Upper lobe of left lung (tissue), 6 donors: Measurements from ENCODE around the gene MEGF6. TPM values are rescaled to one million over a fixed set of nuclear protein-coding genes. Genes with fewer than 3 reads are reported as not detected.
A peak's percentile ranks its signal among the peaks of the same experiment; 100 is the strongest.
"Not testable (repeated sequence)": the region's sequence is repeated elsewhere in the genome, so short reads cannot be mapped to it uniquely, and the experiment has no call there.

Experiments
- ATAC-seq, 2 donors: fragments of 200-7000 bp; cut with Tn5 transposase; one replicate each; pipeline ENCODE4 v1.9.1; 2022; ENCODE audit warnings: mild to moderate bottlenecking in 2 of 2, moderate library complexity in 2 of 2; ENCODE audit not compliant: low FRiP score in 2 of 2
- DNase-seq, 2 donors: peaks; one replicate each; pipeline ENCODE4 v3.0.0-alpha.2; 2019 to 2020
- H3K27ac ChIP-seq, 4 donors: fragments of 200-600 bp; sonication (generic); one replicate each; pipeline ENCODE4 v1.5.1; 2016 to 2019
- H3K27me3 ChIP-seq, 4 donors: fragments of 200-600 bp; sonication (generic); one replicate each; pipeline ENCODE4 v1.5.1; 2017 to 2019
- H3K36me3 ChIP-seq, 4 donors: fragments of 200-600 bp; sonication (generic); one replicate each; pipeline ENCODE4 v1.5.1; 2016 to 2019
- H3K4me1 ChIP-seq, 4 donors: fragments of 200-600 bp; sonication (generic); one replicate each; pipeline ENCODE4 v1.5.1; 2018 to 2019
- H3K4me3 ChIP-seq, 4 donors: fragments of 200-600 bp; sonication (generic); one replicate each; pipeline ENCODE4 v1.5.1; 2017 to 2019; ENCODE audit warnings: mild to moderate bottlenecking in 2 of 4, moderate library complexity in 1 of 4
- H3K9me3 ChIP-seq, 4 donors: fragments of 200-600 bp; sonication (generic); one replicate each; pipeline ENCODE4 v1.5.1; 2018 to 2019
- CTCF ChIP-seq, 6 experiments: fragments of 450-650 bp in 4 of 6; fragments of 200-600 bp in 2 of 6; sonication (generic) in 2 of 6; IDR thresholded peaks; one replicate each; pipeline ENCODE4 v1.5.1; 2016 to 2019; ENCODE audit warnings: antibody characterized with exemption in 6 of 6
- EP300 ChIP-seq, 4 donors: sonication (generic); formaldehyde crosslinking; IDR thresholded peaks; one replicate each; pipeline ENCODE4 v1.5.1; 2017; ENCODE audit warnings: antibody characterized with exemption in 4 of 4, control low read depth in 2 of 4
- POLR2A ChIP-seq, 4 donors: fragments of 450-650 bp; IDR thresholded peaks; one replicate each; pipeline ENCODE4 v1.5.1; 2016 to 2017; ENCODE audit warnings: antibody characterized with exemption in 4 of 4, mild to moderate bottlenecking in 2 of 4
- POLR2AphosphoS5 ChIP-seq, 2 donors: sonication (generic); formaldehyde crosslinking; IDR thresholded peaks; one replicate each; pipeline ENCODE4 v1.5.1; 2017; ENCODE audit warnings: antibody characterized with exemption in 2 of 2
- WGBS, 2 donors: methylation state at CpG; one replicate each; pipeline ENCODE4 v1.1.5; 2017 to 2018; 5-methylcytosine and 5-hydroxymethylcytosine counted together
- total RNA-seq, 6 donors: library from RNA; depleted of rRNA in 4 of 6; stranded (reverse); fragments of >200 nt in 4 of 6; gene quantifications; one replicate each; pipeline versions ENCODE4 v1.1.0 to v1.2.1, GENCODE V29; 2016 to 2021
- donor health status: DM: no; HTN: no; CAD: no; lungs with moderate emphysema.
- donor health status: DM: no; HTN: yes; CAD: no; lungs with severe emphysema.

Gene MEGF6
- total RNA-seq, 6 donors from 2014 or later = 23.8 to 128 (median 83.5) TPM

DNA sequence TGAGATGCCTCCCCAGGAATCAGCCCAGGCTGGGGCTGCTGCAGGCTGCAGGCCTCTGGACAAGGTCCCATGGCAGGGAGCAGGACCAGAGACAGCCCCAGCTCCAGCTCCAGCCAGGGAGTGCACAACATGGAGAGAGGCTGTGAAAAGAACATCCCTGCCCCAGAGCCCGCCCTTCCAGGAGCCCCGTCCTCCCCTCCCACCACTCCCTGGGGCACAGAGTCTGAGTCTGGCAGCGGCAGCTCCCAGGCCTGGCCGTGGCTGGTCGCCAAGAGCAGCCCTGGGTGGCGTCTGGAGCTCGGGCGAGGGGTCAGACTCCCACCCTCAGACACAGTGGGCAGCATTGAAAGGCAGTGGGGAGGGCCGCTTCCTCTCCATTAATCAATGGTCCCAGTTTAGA lies 37.8 kb downstream of the MEGF6 start:
- TF ChIP-seq CTCF (IDR thresholded peaks at IDR 0.05) = no peak
- DNase-seq = peak in 1 of 2 donors; percentile 82
- H3K36me3 ChIP-seq = no peaks in the 10 kb centered on the region
- ATAC-seq = no peak
- no peak overlapping the region for H3K27ac ChIP-seq
- peaks cover 4 to 38% (median 15%) of the 10 kb centered on the region in 4 donors for H3K4me1 ChIP-seq
- 40 to 87% methylated on average over 1 to 9 of the region's 9 CpGs for WGBS, 2 donors
- no peak overlapping the region for H3K4me3 ChIP-seq
- H3K9me3 ChIP-seq = no peaks in the 10 kb centered on the region
- H3K27me3 ChIP-seq = no peaks in the 10 kb centered on the region

DNA sequence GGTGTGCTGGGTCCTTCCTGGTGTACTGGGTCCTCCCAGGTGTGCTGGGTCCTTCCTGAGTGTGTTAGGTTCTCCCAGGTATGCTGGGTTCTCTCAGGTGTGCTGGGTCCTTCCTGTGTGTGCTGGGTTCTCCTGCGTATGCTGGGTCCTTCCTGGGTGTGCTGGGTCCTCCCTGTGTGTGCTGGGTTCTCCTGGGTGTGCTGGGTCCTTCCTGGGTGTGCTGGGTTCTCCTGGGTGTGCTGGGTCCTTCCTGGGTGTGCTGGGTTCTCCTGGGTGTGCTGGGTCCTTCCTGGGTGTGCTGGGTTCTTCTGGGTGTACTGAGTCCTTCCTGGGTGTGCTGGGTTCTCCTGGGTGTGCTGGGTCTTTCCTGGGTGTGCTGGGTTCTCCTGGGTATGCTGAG lies 38.7 kb downstream of the MEGF6 start:
- H3K27ac ChIP-seq, H3K4me3 ChIP-seq, H3K9me3 ChIP-seq, ATAC-seq, DNase-seq, H3K27me3 ChIP-seq, H3K36me3 ChIP-seq: not testable (repeated sequence)
- WGBS, 2 donors = 100% methylated on average over 1 of the region's 1 CpG; no CpG with 5 or more reads in 1 of the 2 donors
- H3K4me1 ChIP-seq = peaks cover 4 to 34% (median 13%) of the 10 kb centered on the region in 4 donors

GRCh38 chr1:3571263-3571662 lies 40.0 kb downstream of the MEGF6 start:
- H3K4me1 ChIP-seq = peaks cover 3 to 32% (median 12%) of the 10 kb centered on the region in 4 donors
- TF ChIP-seq POLR2AphosphoS5 (IDR thresholded peaks at IDR 0.05) (no peak), CTCF (IDR thresholded peaks at IDR 0.05) (no peak), EP300 (IDR thresholded peaks at IDR 0.05) (no peak), POLR2A (IDR thresholded peaks at IDR 0.05) (no peak)
- 94% methylated on average over 6 of the region's 6 CpGs; no CpG with 5 or more reads in 1 of the 2 donors for WGBS, 2 donors
- no peak overlapping the region for H3K27ac ChIP-seq
- ATAC-seq (no peak), DNase-seq (peak in 1 of 2 donors; percentile 18)
- H3K4me3 ChIP-seq = no peak overlapping the region
- H3K36me3 ChIP-seq = no peaks in the 10 kb centered on the region
- no peaks in the 10 kb centered on the region for H3K9me3 ChIP-seq
- no peaks in the 10 kb centered on the region for H3K27me3 ChIP-seq

GRCh38 chr1:3570066-3570986 lies 41.0 kb downstream of the MEGF6 start:
- Histone ChIP-seq H3K36me3 (no peaks in the 10 kb centered on the region), H3K4me3 (no peak overlapping the region), H3K4me1 (peaks cover 3 to 32% (median 12%) of the 10 kb centered on the region in 4 donors), H3K27ac (no peak overlapping the region), H3K9me3 (no peaks in the 10 kb centered on the region), H3K27me3 (no peaks in the 10 kb centered on the region)
- ATAC-seq (peak; percentile 17 to 19), DNase-seq (peak; percentile 59 to 84)
- WGBS, 2 donors = 65 to 78% methylated on average over 8 to 21 of the region's 21 CpGs
- TF ChIP-seq POLR2A (IDR thresholded peaks at IDR 0.05) (no peak), CTCF (IDR thresholded peaks at IDR 0.05) (no peak), POLR2AphosphoS5 (IDR thresholded peaks at IDR 0.05) (no peak), EP300 (IDR thresholded peaks at IDR 0.05) (no peak)

GRCh38 chr1:3569436-3569835 lies 41.9 kb downstream of the MEGF6 start:
- Histone ChIP-seq H3K27ac (no peak overlapping the region), H3K4me1 (peaks cover 3 to 32% (median 12%) of the 10 kb centered on the region in 4 donors), H3K9me3 (no peaks in the 10 kb centered on the region), H3K27me3 (no peaks in the 10 kb centered on the region), H3K4me3 (no peak overlapping the region), H3K36me3 (no peaks in the 10 kb centered on the region)
- WGBS, 2 donors = 91% methylated on average over 7 of the region's 8 CpGs; no CpG with 5 or more reads in 1 of the 2 donors
- no peak for TF ChIP-seq CTCF (IDR thresholded peaks at IDR 0.05)
- no peak for TF ChIP-seq EP300 (IDR thresholded peaks at IDR 0.05)
- no peak for TF ChIP-seq POLR2AphosphoS5 (IDR thresholded peaks at IDR 0.05)
- TF ChIP-seq POLR2A (IDR thresholded peaks at IDR 0.05) = no peak
- no peak for ATAC-seq
- peak in 1 of 2 donors; percentile 58 for DNase-seq
